ENCODE measurements around the gene VAPA. TPM values are rescaled to one million over a fixed set of nuclear protein-coding genes. Genes with fewer than 3 reads are reported as not detected.

The VAPA gene
- total and polyA plus RNA-seq, 9 of the 15 experiments (the other 6 are each of a cell fraction or from before 2014, with no cell fraction given) = 219 to 902 (median 526) TPM

- TF ChIP-seq ZC3H8 (IDR thresholded peaks at IDR 0.05) (no peak), JUND (IDR thresholded peaks at IDR 0.05; ENCODE audit: borderline replicate concordance, low read depth, low read length) (peak; percentile 55; the same call in 1 of the 2 replicates), JUND (tag; IDR thresholded peaks at IDR 0.05; ENCODE audit: borderline replicate concordance, low read depth, low read length) (peak; percentile 58; the same call in 1 of the 3 replicates), ZNF311 (CRISPR knock-in tag; IDR thresholded peaks at IDR 0.05) (peak; percentile 66; the same call in 1 of the 2 replicates), U2AF1 (optimal IDR thresholded peaks at IDR 0.05; ENCODE audit: low read depth, low read length) (no peak), ZNF717 (CRISPR knock-in tag; IDR thresholded peaks at IDR 0.05) (no peak), BRD4 (IDR thresholded peaks at IDR 0.05) (peak; percentile 95), ETS1 (conservative IDR thresholded peaks at IDR 0.05; ENCODE audit: control insufficient read depth, low read depth, low read length) (peak; percentile 57), CREB3 (tag; conservative IDR thresholded peaks at IDR 0.05; ENCODE audit: low read depth) (no peak), NCOR1 (IDR thresholded peaks at IDR 0.05) (no peak), KDM1A (IDR thresholded peaks at IDR 0.05) (no peak), SMARCA5 (IDR thresholded peaks at IDR 0.05) (no peak), PHB2 (IDR thresholded peaks at IDR 0.05; ENCODE audit: low read depth) (no peak), HNRNPUL1 (IDR thresholded peaks at IDR 0.05; ENCODE audit: low read length) (no peak), RFX1 (IDR thresholded peaks at IDR 0.05) (no peak), ZBTB7A (IDR thresholded peaks at IDR 0.05; ENCODE audit: borderline replicate concordance, control insufficient read depth, low read depth, low read length) (peak; percentile 82; the same call in 1 of the 2 replicates), GTF2F1 (IDR thresholded peaks at IDR 0.05; ENCODE audit: low read depth, low read length) (no peak), TCF7L2 (IDR thresholded peaks at IDR 0.05; ENCODE audit: low read depth, low read length) (no peak), BCLAF1 (IDR thresholded peaks at IDR 0.05; ENCODE audit: borderline replicate concordance in 1 of 2, control insufficient read depth in 1 of 2, low read depth in 2 of 2, low read length in 1 of 2) (peak in 1 of 2 experiments; percentile 61; a peak in 1 of 4 replicates), ZFP30 (CRISPR knock-in tag; IDR thresholded peaks at IDR 0.05; ENCODE audit: borderline replicate concordance) (no peak), ZNF79 (CRISPR knock-in tag; IDR thresholded peaks at IDR 0.05; ENCODE audit: low read depth) (0 out of 2 replicates have a peak, but pooled peaks have one; percentile 39), ZFP36 (IDR thresholded peaks at IDR 0.05; ENCODE audit: low read depth, low read length, partially characterized antibody) (no peak), DIDO1 (tag; IDR thresholded peaks at IDR 0.05; ENCODE audit: low read depth) (no peak)
Measured at GRCh38 chr18:9914584-9915290, 921 bp downstream of the VAPA start (continued).
